ENCODE results near the gene CFB. TPM values are rescaled to one million over a fixed set of nuclear protein-coding genes. Genes with fewer than 3 reads are reported as not detected.
"Not testable (repeated sequence)": the region's sequence is repeated elsewhere in the genome, so short reads cannot be mapped to it uniquely, and the experiment has no call there.

Gene CFB
- total RNA-seq, 2 donors from 2014 or later, result 32.1 to 48.6 TPM

GRCh38 chr6:31928672-31928939 is 17.3 kb upstream of the CFB start:
- H3K27ac ChIP-seq, result no peak overlapping the region
- 51% methylated on average over 9 of the region's 9 CpGs for WGBS
- no peaks in the 10 kb centered on the region for H3K36me3 ChIP-seq
- no peak for TF ChIP-seq CTCF (IDR thresholded peaks at IDR 0.05)
- no peak for TF ChIP-seq POLR2AphosphoS5 (IDR thresholded peaks at IDR 0.05)
- no peak for TF ChIP-seq POLR2A (IDR thresholded peaks at IDR 0.05)
- H3K4me1 ChIP-seq (replicated peaks), result no peaks in the 10 kb centered on the region
- intact Hi-C loops (cut with DNase I), result no loop called here
- H3K9me3 ChIP-seq, result no peaks in the 10 kb centered on the region
- no peaks in the 10 kb centered on the region for H3K27me3 ChIP-seq (replicated peaks; ENCODE audit: insufficient read depth)
- H3K4me3 ChIP-seq, result no peak overlapping the region
- DNase-seq (ENCODE audit: low spot score), result no peak

- TF ChIP-seq CTCF (IDR thresholded peaks at IDR 0.05), result no peak
- no peak for TF ChIP-seq POLR2AphosphoS5 (IDR thresholded peaks at IDR 0.05)
- no peak for TF ChIP-seq POLR2A (IDR thresholded peaks at IDR 0.05)
- WGBS, result 80% methylated on average over 1 of the region's 1 CpG
- Histone ChIP-seq H3K9me3 (no peaks in the 10 kb centered on the region), H3K27me3 (replicated peaks; ENCODE audit: insufficient read depth) (no peaks in the 10 kb centered on the region), H3K4me3 (no peak overlapping the region), H3K36me3 (no peaks in the 10 kb centered on the region), H3K27ac (no peak overlapping the region), H3K4me1 (replicated peaks) (no peaks in the 10 kb centered on the region)
- DNase-seq (ENCODE audit: low spot score), result no peak
- intact Hi-C loops (cut with DNase I), result no loop called here
Observed at GRCh38 chr6:31930962-31931361, 14.9 kb upstream of the CFB start.

DNA sequence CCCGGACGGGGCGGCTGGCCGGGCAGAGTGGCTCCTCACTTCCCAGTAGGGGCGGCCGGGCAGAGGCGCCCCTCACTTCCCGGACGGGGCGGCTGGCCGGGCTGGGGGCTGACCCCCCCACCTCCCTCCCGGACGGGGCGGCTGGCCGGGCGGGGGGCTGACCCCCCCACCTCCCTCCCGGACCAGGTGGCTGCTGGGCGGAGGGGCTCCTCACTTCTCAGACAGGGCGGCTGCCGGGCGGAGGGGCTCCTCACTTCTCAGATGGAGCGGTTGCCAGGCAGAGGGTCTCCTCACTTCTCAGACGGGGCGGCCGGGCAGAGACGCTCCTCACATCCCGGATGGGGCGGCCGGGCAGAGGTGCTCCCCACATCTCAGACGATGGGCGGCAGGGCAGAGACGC is 13.8 kb upstream of the CFB start:
- intact Hi-C loops (cut with DNase I); H3K27me3 ChIP-seq (replicated peaks; ENCODE audit: insufficient read depth); H3K4me3 ChIP-seq; H3K27ac ChIP-seq; H3K9me3 ChIP-seq; H3K4me1 ChIP-seq (replicated peaks); H3K36me3 ChIP-seq; DNase-seq (ENCODE audit: low spot score): not testable (repeated sequence)
- WGBS, result 92% methylated on average over 24 of the region's 32 CpGs

DNA sequence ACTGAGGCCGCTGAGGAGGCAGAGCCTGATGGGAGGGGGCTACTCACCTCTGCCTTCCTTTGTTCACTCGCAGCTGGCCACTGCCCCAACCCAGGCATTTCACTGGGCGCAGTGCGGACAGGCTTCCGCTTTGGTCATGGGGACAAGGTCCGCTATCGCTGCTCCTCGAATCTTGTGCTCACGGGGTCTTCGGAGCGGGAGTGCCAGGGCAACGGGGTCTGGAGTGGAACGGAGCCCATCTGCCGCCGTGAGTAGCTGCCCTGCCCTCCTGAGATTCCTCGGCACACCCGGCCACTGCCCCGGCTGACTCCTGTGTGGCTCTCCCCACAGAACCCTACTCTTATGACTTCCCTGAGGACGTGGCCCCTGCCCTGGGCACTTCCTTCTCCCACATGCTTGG is 12.4 kb upstream of the CFB start:
- Histone ChIP-seq H3K27me3 (replicated peaks; ENCODE audit: insufficient read depth) (no peaks in the 10 kb centered on the region), H3K9me3 (no peaks in the 10 kb centered on the region), H3K4me1 (replicated peaks) (no peaks in the 10 kb centered on the region), H3K4me3 (no peak overlapping the region), H3K27ac (no peak overlapping the region), H3K36me3 (no peaks in the 10 kb centered on the region)
- no peak for TF ChIP-seq POLR2AphosphoS5 (IDR thresholded peaks at IDR 0.05)
- TF ChIP-seq CTCF (IDR thresholded peaks at IDR 0.05), result no peak
- TF ChIP-seq POLR2A (IDR thresholded peaks at IDR 0.05), result no peak
- intact Hi-C loops (cut with DNase I), result no loop called here
- DNase-seq (ENCODE audit: low spot score), result no peak
- WGBS, result 85% methylated on average over 19 of the region's 19 CpGs

DNA sequence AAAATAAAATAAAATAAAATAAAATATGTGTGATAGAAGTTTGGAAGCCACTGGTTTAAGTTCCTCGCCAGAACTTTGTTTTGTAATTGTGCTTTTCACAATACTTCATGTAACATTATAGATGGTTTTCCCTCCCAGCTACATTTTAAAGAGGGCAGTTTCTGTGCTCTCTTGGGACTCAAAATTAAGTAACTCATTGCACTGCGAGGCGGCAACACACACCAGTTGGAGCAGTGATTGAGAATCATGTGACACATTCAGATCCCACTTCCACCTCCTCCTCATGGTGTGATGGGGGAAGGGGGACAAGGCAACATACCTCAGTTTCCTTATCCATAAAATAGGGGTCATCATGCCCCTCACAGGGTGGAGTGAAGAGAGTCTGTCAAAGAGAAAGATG is 10.9 kb upstream of the CFB start:
- 87% methylated on average over 3 of the region's 3 CpGs for WGBS
- Histone ChIP-seq H3K4me1 (replicated peaks) (no peaks in the 10 kb centered on the region), H3K4me3 (no peak overlapping the region), H3K9me3 (no peaks in the 10 kb centered on the region), H3K27ac (no peak overlapping the region), H3K27me3 (replicated peaks; ENCODE audit: insufficient read depth) (no peaks in the 10 kb centered on the region), H3K36me3 (no peaks in the 10 kb centered on the region)
- TF ChIP-seq POLR2A (IDR thresholded peaks at IDR 0.05) (no peak), CTCF (IDR thresholded peaks at IDR 0.05) (no peak), POLR2AphosphoS5 (IDR thresholded peaks at IDR 0.05) (no peak)
- intact Hi-C loops (cut with DNase I), result no loop called here
- no peak for DNase-seq (ENCODE audit: low spot score)

GRCh38 chr6:31935823-31936222 is 10.1 kb upstream of the CFB start:
- H3K4me1 ChIP-seq (replicated peaks), result no peaks in the 10 kb centered on the region
- no peaks in the 10 kb centered on the region for H3K27me3 ChIP-seq (replicated peaks; ENCODE audit: insufficient read depth)
- no peak overlapping the region for H3K27ac ChIP-seq
- no peaks in the 10 kb centered on the region for H3K9me3 ChIP-seq
- no peak for DNase-seq (ENCODE audit: low spot score)
- WGBS, result 73% methylated on average over 9 of the region's 9 CpGs
- intact Hi-C loops (cut with DNase I), result no loop called here
- no peak for TF ChIP-seq CTCF (IDR thresholded peaks at IDR 0.05)
- H3K36me3 ChIP-seq, result no peaks in the 10 kb centered on the region
- H3K4me3 ChIP-seq, result no peak overlapping the region

Data from prostate gland (tissue), 2 donors.